ENCODE results near the gene CDHR5.
"Not testable (repeated sequence)": the region's sequence is repeated elsewhere in the genome, so short reads cannot be mapped to it uniquely, and the experiment has no call there.

Gene CDHR5

GRCh38 chr11:586376-587316 lies 38.1 kb downstream of the CDHR5 start:
- no peak for DNase-seq (ENCODE audit: low read depth)

GRCh38 chr11:584287-584686 lies 40.5 kb downstream of the CDHR5 start:
- no peak for DNase-seq (ENCODE audit: low read depth)

- DNase-seq (ENCODE audit: low read depth), result no peak
Measured at GRCh38 chr11:581752-582151, 43.0 kb downstream of the CDHR5 start.

- no peak for DNase-seq (ENCODE audit: low read depth)
Measured at GRCh38 chr11:581342-581741, 43.4 kb downstream of the CDHR5 start.

- DNase-seq (ENCODE audit: low read depth), result no peak
Measured at GRCh38 chr11:579830-580601, 44.7 kb downstream of the CDHR5 start.

- no peak for DNase-seq (ENCODE audit: low read depth)
Measured at GRCh38 chr11:578276-579035, 46.3 kb downstream of the CDHR5 start.

GRCh38 chr11:577611-577894 lies 47.2 kb downstream of the CDHR5 start:
- no peak for DNase-seq (ENCODE audit: low read depth)

GRCh38 chr11:576811-577610 lies 47.7 kb downstream of the CDHR5 start:
- no peak for DNase-seq (ENCODE audit: low read depth)

GRCh38 chr11:575996-576768 lies 48.6 kb downstream of the CDHR5 start, which contains the start of gene PHRF1:
Gene PHRF1, plus strand, starts transcription at chr11:576470. Its CDS starts 5,043 bp downstream, at chr11:581513.
- DNase-seq (ENCODE audit: low read depth), result peak; percentile 90

GRCh38 chr11:575313-575995 lies 49.3 kb downstream of the CDHR5 start:
- DNase-seq (ENCODE audit: low read depth), result no peak

GRCh38 chr11:574632-575312 lies 50.0 kb downstream of the CDHR5 start:
- DNase-seq (ENCODE audit: low read depth), result no peak

- not testable (repeated sequence) for DNase-seq (ENCODE audit: low read depth)
Measured at GRCh38 chr11:574031-574570, 50.7 kb downstream of the CDHR5 start.

- no peak for DNase-seq (ENCODE audit: low read depth)
Measured at GRCh38 chr11:573146-573759, 51.5 kb downstream of the CDHR5 start.

GRCh38 chr11:571802-572185 lies 53.0 kb downstream of the CDHR5 start:
- DNase-seq (ENCODE audit: low read depth), result no peak

- no peak for DNase-seq (ENCODE audit: low read depth)
Measured at GRCh38 chr11:569158-569885, 55.4 kb downstream of the CDHR5 start.

- DNase-seq (ENCODE audit: low read depth), result peak; percentile 87
Measured at GRCh38 chr11:568306-569157, 56.2 kb downstream of the CDHR5 start.

- no peak for DNase-seq (ENCODE audit: low read depth)
Measured at GRCh38 chr11:567629-568292, 57.0 kb downstream of the CDHR5 start.

Data from stimulated activated CD8-positive, alpha-beta memory T cell treated with anti-CD3 and anti-CD28 coated beads, Interleukin-4, amount 100 ng/mL, for 24 hours (primary cell).